Stimulated activated naive CD4-positive, alpha-beta T cell treated with Interleukin-2 at 50 U/mL for 16 hours (primary cell): ENCODE data around the gene ZSCAN25.
"Not testable (repeated sequence)": the region's sequence is repeated elsewhere in the genome, so short reads cannot be mapped to it uniquely, and the experiment has no call there.

Source experiments
- DNase-seq: peaks from one replicate; lab custom pipeline; 2025; lab: John Stamatoyannopoulos, UW

ZSCAN25 gene

GRCh38 chr7:99645590-99645989 lies 28.8 kb downstream of the ZSCAN25 start:
- DNase-seq: no peak

GRCh38 chr7:99648843-99649242 lies 32.1 kb downstream of the ZSCAN25 start:
- DNase-seq: no peak

DNA sequence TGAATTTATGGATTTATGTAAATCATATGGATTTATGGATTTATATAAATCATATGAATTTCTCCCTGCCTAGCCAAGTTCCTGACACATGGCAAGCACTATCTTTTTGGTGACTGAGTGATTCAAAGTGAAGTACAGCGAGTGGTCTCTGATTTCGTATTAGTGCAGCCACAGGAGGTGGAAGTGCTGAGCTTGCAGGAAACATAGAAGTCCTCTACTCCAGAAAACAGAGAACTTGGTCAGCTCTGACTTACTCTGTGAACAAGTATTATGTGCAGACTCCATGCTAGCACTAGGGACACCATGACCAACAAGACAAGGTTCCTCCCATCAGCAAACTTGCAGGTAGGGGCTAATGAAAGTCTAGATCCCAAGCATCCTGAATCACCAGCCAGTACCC lies 34.5 kb downstream of the ZSCAN25 start:
- DNase-seq: no peak

DNA sequence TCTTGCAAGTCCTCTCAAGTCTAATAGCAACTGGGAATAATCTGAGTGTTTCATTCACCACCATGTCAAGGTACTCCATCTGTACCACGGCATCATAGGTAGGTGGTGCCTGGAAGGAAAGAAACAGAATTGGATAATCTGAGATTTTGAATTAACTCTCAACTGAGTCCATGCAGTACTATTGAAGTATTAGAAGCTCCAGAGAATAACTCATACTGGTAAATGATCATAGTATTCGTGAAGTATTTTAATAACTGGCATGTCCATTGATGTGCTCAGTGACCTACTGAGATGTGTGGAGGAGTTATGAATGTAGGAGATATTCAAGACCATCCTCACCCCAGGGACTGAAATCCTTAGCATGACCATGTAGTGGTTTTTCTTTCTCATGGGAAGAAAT lies 35.9 kb downstream of the ZSCAN25 start:
- DNase-seq: no peak

- not testable (repeated sequence) for DNase-seq
Measured at GRCh38 chr7:99653269-99653668, 36.5 kb downstream of the ZSCAN25 start.

- DNase-seq: no peak
Measured at GRCh38 chr7:99653754-99654153, 37.0 kb downstream of the ZSCAN25 start.

- DNase-seq: not testable (repeated sequence)
Measured at GRCh38 chr7:99654626-99655025, 37.9 kb downstream of the ZSCAN25 start.

GRCh38 chr7:99657879-99658278 lies 41.1 kb downstream of the ZSCAN25 start:
- DNase-seq: not testable (repeated sequence)

GRCh38 chr7:99665312-99666012 lies 48.7 kb downstream of the ZSCAN25 start:
- DNase-seq: no peak

DNA sequence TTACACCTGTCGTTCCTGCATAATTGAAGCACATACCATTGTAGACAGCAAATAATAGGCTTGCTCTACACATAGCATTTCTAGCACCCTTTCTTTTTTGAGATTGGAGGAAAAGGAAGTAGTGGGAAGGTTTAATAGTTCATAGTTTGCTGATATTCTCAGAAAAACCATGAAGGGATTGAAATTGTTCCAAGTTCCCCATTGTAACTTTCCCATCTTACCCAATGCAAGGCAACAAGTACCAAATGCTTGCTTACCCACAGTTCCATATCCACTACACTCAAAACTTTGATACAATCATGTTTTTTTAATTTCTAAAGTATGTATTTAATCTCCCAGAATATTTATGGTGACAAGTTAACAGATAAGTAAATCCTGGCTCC lies 49.3 kb downstream of the ZSCAN25 start:
- DNase-seq: no peak

DNA sequence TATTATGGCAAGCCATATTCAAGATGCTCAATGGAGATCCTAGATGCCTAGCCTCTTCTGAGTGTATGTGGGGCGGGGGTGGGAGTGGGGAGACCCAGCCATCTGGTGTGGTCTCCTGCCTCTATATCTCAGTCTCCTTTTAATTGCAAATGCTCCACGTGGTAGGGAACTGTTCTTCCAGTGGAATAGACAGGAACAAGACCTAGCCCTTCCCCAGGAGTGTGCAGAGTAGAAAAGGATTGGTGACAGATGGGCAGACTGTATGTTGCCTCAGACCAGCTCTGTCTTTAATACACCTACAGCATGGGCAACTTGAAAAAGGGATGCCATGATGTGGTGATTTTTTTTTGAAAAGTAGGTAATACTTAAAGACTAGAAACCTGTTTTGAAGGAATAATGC lies 50.4 kb downstream of the ZSCAN25 start:
- DNase-seq: no peak

DNA sequence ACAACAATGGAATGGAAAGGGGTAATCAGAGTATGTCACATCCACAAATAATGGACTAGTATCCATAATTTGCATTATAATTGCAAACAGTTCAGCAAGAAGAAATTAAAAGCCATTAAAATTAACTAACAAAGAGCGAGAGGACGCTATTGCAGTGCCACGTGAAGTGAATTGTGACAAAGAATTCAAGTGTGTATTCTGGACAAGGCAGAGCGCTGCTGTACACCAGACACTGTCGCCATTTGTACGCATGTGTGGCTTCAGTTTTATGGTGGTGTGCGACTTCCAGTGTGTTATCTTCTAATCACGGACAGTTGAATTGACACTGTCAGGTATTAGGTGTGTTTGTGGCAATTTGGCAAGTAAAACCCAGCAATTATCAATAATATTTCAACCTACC lies 51.8 kb downstream of the ZSCAN25 start:
- no peak for DNase-seq

- DNase-seq: no peak
Measured at GRCh38 chr7:99669782-99670181, 53.0 kb downstream of the ZSCAN25 start.

DNA sequence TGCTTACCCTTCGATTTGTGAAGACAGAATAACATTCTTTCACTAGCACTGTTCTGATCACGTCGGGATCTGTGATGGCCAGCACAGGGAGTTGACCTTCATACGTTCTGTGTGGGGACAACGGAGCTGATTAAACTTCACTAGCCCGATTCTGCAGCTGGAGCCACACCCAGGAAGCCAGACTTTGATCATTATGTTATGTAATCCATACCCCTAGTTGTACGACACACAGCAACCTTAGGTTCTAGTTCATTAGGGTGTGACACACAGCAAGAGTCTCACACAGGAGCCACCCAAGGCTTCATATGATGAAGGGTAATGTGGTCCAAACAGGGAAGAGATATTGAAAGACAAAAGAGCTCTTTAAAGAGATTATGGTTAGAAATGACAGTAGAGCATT lies 55.8 kb downstream of the ZSCAN25 start:
- no peak for DNase-seq

DNA sequence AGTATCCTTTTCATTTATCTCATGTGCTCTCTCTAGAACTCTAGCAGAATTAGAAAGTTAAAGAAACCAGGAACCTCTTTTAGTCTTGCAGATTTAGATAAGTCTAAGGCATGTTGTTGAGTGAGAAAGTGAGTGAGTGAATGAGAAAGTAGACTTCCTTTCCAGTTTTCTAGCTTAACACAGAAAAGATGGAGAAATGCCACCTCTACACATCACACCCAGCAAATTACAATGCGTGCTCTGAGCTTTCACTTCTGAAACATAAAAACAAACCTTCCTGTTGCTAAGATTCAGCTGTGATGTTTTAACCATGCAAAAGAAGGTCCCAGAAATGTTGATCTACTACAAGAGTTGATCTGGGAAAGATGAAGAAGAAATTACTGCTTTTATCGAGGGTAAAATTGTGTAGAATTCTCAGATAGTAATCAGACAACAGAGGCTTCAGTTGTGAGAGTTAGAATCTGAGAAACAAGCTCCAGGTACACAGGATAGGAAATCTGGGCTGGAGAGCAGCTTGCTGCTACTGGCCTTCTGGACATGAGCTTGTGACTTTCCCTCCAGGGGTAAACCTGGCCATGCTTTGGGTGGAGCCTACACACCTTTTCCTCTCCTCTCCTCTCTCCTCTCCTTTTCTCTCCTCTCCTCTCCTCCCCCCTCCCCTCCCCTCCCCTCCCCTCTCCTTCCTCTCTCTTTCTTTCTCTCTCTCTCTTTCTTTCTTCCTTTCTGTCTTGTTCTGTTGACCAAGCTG lies 58.4 kb downstream of the ZSCAN25 start:
- no peak for DNase-seq

GRCh38 chr7:99677013-99677647 lies 60.4 kb downstream of the ZSCAN25 start:
- DNase-seq: no peak

DNA sequence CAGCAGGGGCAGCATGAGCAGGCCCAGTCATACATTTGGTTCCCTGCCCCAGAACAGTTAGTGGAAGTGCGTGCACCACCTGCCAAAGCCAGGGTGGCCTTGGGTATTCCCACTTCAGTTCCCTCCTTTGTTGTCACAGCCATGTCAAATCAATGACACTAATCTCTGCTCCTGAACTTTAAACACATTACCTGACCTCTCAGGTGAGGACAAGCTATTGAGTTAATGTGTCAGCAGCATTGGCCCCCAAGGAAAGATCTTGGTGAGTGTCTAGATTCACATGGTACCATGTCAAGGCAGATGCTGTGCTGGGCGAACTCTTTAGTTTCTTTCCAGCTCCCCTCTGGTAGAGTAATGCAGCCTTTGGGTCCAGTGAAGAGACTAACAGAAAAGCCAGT lies 60.9 kb downstream of the ZSCAN25 start:
- no peak for DNase-seq

DNA sequence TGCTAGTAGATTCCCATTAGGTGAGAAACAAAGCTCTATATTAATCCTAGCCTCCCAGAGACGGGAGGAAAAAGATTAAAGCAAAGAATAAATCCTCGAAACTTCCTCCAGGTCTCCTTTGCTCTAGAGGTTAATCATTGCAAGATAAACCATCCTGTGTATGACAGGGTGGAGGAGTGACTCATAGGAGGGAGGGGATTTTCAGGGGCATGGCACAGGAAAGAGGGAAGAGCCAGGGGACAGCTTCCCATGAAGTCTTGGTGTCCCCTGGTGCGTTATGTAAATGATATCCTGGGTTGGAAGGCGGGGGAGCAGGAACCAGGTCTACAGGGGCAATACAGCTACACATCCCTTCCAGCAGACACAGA lies 62.3 kb downstream of the ZSCAN25 start:
- no peak for DNase-seq

GRCh38 chr7:99679400-99680191 lies 62.9 kb downstream of the ZSCAN25 start, which contains the start of gene CYP3A5:
Gene CYP3A5, minus strand, starts transcription at chr7:99679996. Its CDS starts 100 bp downstream, at chr7:99679896.
- DNase-seq: no peak
